GM12878 (cell line): ENCODE data around the gene PGRMC1. TPM values are rescaled to one million over a fixed set of nuclear protein-coding genes. Genes with fewer than 3 reads are reported as not detected.

Experiments
- ATAC-seq: fragments of 200-7000 bp; cut with Tn5 transposase; 3 replicates; pipeline ENCODE4 v1.9.1; 2020; ENCODE audit warnings: mild to moderate bottlenecking, moderate library complexity
- BruUV-seq: library from RNA; stranded (reverse); fragments of 400-500 nt; replicated peaks from 2 replicates; lab custom pipeline; 2021; lab: Mats Ljungman, UMichigan
- CTCF ChIA-PET: fragments of 300-600 bp; sonication (Branson Sonifier 250); formaldehyde crosslinking; extraction: SDS; loops from one replicate; lab custom pipeline; 2021; ENCODE audit warnings: inconsistent platforms; lab: Yijun Ruan, JAX
- POLR2A ChIA-PET: fragments of 350-600 bp; formaldehyde crosslinking; extraction: SDS; loops from one replicate; lab custom pipeline; 2021; ENCODE audit warnings: inconsistent platforms; lab: Charles Lee
- RAD21 ChIA-PET: fragments of 300-600 bp; sonication (Branson Sonifier 250); formaldehyde crosslinking; loops from one replicate; lab custom pipeline; 2023; ENCODE audit warnings: antibody characterized with exemption; ENCODE audit not compliant: unreplicated experiment; lab: Charles Lee
- SMC1A ChIA-PET: fragments of 300-600 bp; sonication (Branson Sonifier 250); formaldehyde crosslinking; loops from one replicate; lab custom pipeline; 2023; ENCODE audit not compliant: unreplicated experiment, uncharacterized antibody; lab: Charles Lee
- DNase-seq: peaks from one replicate; pipeline ENCODE4 v3.0.0-alpha.2; 2011; ENCODE audit warnings: low read depth, low spot score
- FAIRE-seq: peaks from 3 replicates; lab custom pipeline; 2011; peaks lifted over from hg19 to GRCh38; lab: Jason Lieb, UNC
- H2AFZ ChIP-seq: 2 replicates; pipeline ENCODE4 v1.6.0; 2011; ENCODE audit warnings: low read depth, low read length, control low read depth; ENCODE audit not compliant: control insufficient read depth
- H3K27ac ChIP-seq: 2 replicates; pipeline ENCODE4 v1.5.1; 2011; ENCODE audit warnings: control low read depth; ENCODE audit not compliant: control insufficient read depth, insufficient read depth
- H3K27me3 ChIP-seq, 2 experiments: replicated peaks in 1 of 2; 2 replicates each; pipeline versions ENCODE4 v1.6.0 to v1.6.1; 2011; ENCODE audit warnings: low read length in 1 of 2; ENCODE audit not compliant: control insufficient read depth in 2 of 2, insufficient read depth in 2 of 2
- H3K36me3 ChIP-seq, 2 experiments: 2 replicates each; pipeline ENCODE4 v1.5.1; 2011; ENCODE audit warnings: low read length in 1 of 2; ENCODE audit not compliant: control insufficient read depth in 2 of 2, insufficient read depth in 2 of 2
- H3K4me1 ChIP-seq: 2 replicates; pipeline ENCODE4 v1.6.1; 2011; ENCODE audit warnings: mild to moderate bottlenecking, low read length, moderate library complexity, mixed read lengths; ENCODE audit not compliant: control insufficient read depth, insufficient read depth
- H3K4me2 ChIP-seq: 2 replicates; pipeline ENCODE4 v1.6.0; 2011; ENCODE audit warnings: control low read depth; ENCODE audit not compliant: control insufficient read depth, insufficient read depth
- H3K4me3 ChIP-seq: fragments of 200-600 bp; sonication (generic); 2 replicates; pipeline ENCODE4 v1.5.1; 2016
- H3K79me2 ChIP-seq: 2 replicates; pipeline ENCODE4 v1.6.0; 2011; ENCODE audit warnings: low read length; ENCODE audit not compliant: control insufficient read depth, insufficient read depth
- H3K9ac ChIP-seq: 2 replicates; pipeline ENCODE4 v1.8.0; 2011; ENCODE audit warnings: low read length, control low read depth, mixed read lengths; ENCODE audit not compliant: control insufficient read depth, insufficient read depth
- H3K9me3 ChIP-seq: replicated peaks from 3 replicates; pipeline ENCODE4 v1.5.1; 2011; ENCODE audit warnings: mild to moderate bottlenecking, low read length; ENCODE audit not compliant: control insufficient read depth, insufficient read depth
- H4K20me1 ChIP-seq: 2 replicates; pipeline ENCODE4 v1.6.0; 2011; ENCODE audit not compliant: control insufficient read depth, insufficient read depth
- CEBPZ ChIP-seq: fragments of 150-350 bp; IDR thresholded peaks from 2 replicates; pipeline ENCODE4 v1.6.1; 2016; ENCODE audit warnings: low read depth, low read length
- E2F4 ChIP-seq: IDR thresholded peaks from 2 replicates; pipeline ENCODE4 v1.6.1; 2012; ENCODE audit warnings: low read depth, low read length, improper control_type of control experiment
- E4F1 ChIP-seq: fragments of 450-650 bp; IDR thresholded peaks from 2 replicates; pipeline ENCODE4 v1.6.1; 2018; ENCODE audit warnings: borderline replicate concordance, mild to moderate bottlenecking; ENCODE audit not compliant: partially characterized antibody
- FOXK2 ChIP-seq: fragments of 450-650 bp; IDR thresholded peaks from 2 replicates; pipeline ENCODE4 v1.6.1; 2017; ENCODE audit warnings: mild to moderate bottlenecking, moderate library complexity
- FOXM1 ChIP-seq: IDR thresholded peaks from 2 replicates; pipeline ENCODE4 v1.6.1; 2012; ENCODE audit warnings: low read depth, mild to moderate bottlenecking, inconsistent platforms, low read length, moderate library complexity
- IRF3 ChIP-seq: fragments of 450-650 bp; IDR thresholded peaks from 2 replicates; pipeline ENCODE4 v1.6.1; 2014; ENCODE audit warnings: mild to moderate bottlenecking
- IRF4 ChIP-seq: IDR thresholded peaks from 2 replicates; pipeline ENCODE4 v1.6.1; 2011; ENCODE audit warnings: low read depth, low read length
- JUND ChIP-seq: IDR thresholded peaks from 2 replicates; pipeline ENCODE4 v1.6.1; 2012; ENCODE audit warnings: low read depth, mild to moderate bottlenecking, low read length, improper control_type of control experiment, moderate library complexity
- MYB ChIP-seq: fragments of 150-350 bp; IDR thresholded peaks from 2 replicates; pipeline ENCODE4 v1.6.1; 2014; ENCODE audit warnings: mild to moderate bottlenecking, low read depth, low read length, borderline replicate concordance
- RELB ChIP-seq: fragments of 450-650 bp; IDR thresholded peaks from 2 replicates; pipeline ENCODE4 v1.6.1; 2017; ENCODE audit warnings: low read depth, mild to moderate bottlenecking, moderate library complexity
- RFX5 ChIP-seq: IDR thresholded peaks from 2 replicates; pipeline ENCODE4 v1.6.1; 2011; ENCODE audit warnings: low read depth, low read length, improper control_type of control experiment
- SRF ChIP-seq, 2 experiments: IDR thresholded peaks; 2 replicates each; pipeline ENCODE4 v1.6.1; 2011; ENCODE audit warnings: low read depth in 2 of 2, low read length in 2 of 2, mild to moderate bottlenecking in 1 of 2, moderate library complexity in 1 of 2
- TAF1 ChIP-seq: IDR thresholded peaks from 2 replicates; pipeline ENCODE4 v1.6.1; 2011; ENCODE audit warnings: mild to moderate bottlenecking, low read depth, low read length, borderline replicate concordance
- WGBS: methylation state at CpG from one replicate; pipeline ENCODE4 v1.1.6; 2016; ENCODE audit warnings: low lambda C conversion rate; ENCODE audit not compliant: insufficient replicate concordance, insufficient coverage; ENCODE audit errors: missing lambda C conversion rate; 5-methylcytosine and 5-hydroxymethylcytosine counted together
- in situ Hi-C: fragments of 300-500 bp; cut with MboI; formaldehyde crosslinking; loops from 9 replicates; pipeline ENCODE4 v1.14.3; 2018; ENCODE audit warnings: mixed read lengths
- intact Hi-C: fragments of 100-400 bp; cut with micrococcal nuclease; formaldehyde crosslinking; loops from one replicate; pipeline ENCODE4 v1.14.2; 2022; ENCODE audit not compliant: unreplicated experiment
- polyA plus RNA-seq, 11 experiments: library from polyadenylated mRNA; depleted of rRNA in 4 of 11; unstranded in 6 of 11; stranded (reverse) in 5 of 11; fragments of >200 nt; fragmentation: Nextera tagmentation in 4 of 11; fragmentation: Illumina TruSeq in 1 of 11; extraction: Ambion mirVana in 4 of 11; extraction: Trizol in 1 of 11; gene quantifications; 1 replicate in 1 of 11; 2 replicates in 10 of 11; pipeline versions ENCODE4 v1.2.1 to v1.2.3, GENCODE V29; 2011 to 2016; ENCODE audit warnings: inconsistent platforms in 2 of 11, missing spikeins in 2 of 11, low read depth in 1 of 11
- total RNA-seq, 4 experiments: library from RNA; depleted of rRNA in 3 of 4; stranded (reverse); fragments of >200 nt in 3 of 4; fragmentation: Illumina TruSeq in 1 of 4; extraction: Trizol in 1 of 4; gene quantifications; 2 replicates each; pipeline versions ENCODE4 v1.2.1 to v1.2.3, GENCODE V29; 2013 to 2021

The PGRMC1 gene
- total and polyA plus RNA-seq, 10 of the 15 experiments (the other 5 are each of a cell fraction or from before 2014, with no cell fraction given) = 13.6 to 60.9 (median 43.3) TPM

GRCh38 chrX:119228512-119229252, 7.4 kb upstream of the PGRMC1 start:
- Histone ChIP-seq H3K36me3 (no peaks in the 10 kb centered on the region), H3K27me3 (peaks cover 0 to 4% of the 10 kb centered on the region in 2 experiments; a peak in 2 of 4 replicates), H3K9me3 (no peaks in the 10 kb centered on the region), H3K9ac (no peak overlapping the region), H3K4me3 (no peak overlapping the region), H3K27ac (no peak overlapping the region), H4K20me1 (no peaks in the 10 kb centered on the region), H2AFZ (no peak overlapping the region), H3K4me1 (no peaks in the 10 kb centered on the region), H3K4me2 (no peak overlapping the region), H3K79me2 (no peaks in the 10 kb centered on the region)
- intact Hi-C loops (no loop called here), in situ Hi-C loops (no loop called here)
- WGBS = 18% methylated on average over 6 of the region's 6 CpGs
- ChIA-PET CTCF (interaction anchor here (1.0 kb wide), 1 partner anchor 35 kb away, joined by 3 read pairs; no protein-coding TSS in a partner anchor), RAD21 (no interaction called here), SMC1A (interaction anchor here (0.9 to 1.6 kb wide), 2 partner anchors 9 to 13 kb away, joined by 3 to 5 read pairs; no protein-coding TSS in a partner anchor), POLR2A (interaction anchor here (0.6 kb wide), 1 partner anchor 712 kb away, joined by 6 read pairs; no protein-coding TSS in a partner anchor)
- no TSS peak for BruUV-seq
- DNase-seq = no peak
- no peak for FAIRE-seq
- no peak for ATAC-seq
- TF ChIP-seq RFX5 = no peak
- TF ChIP-seq FOXM1 = no peak
- no peak for TF ChIP-seq MYB
- no peak for TF ChIP-seq JUND
- TF ChIP-seq IRF4 = no peak
- TF ChIP-seq SRF (IDR thresholded peaks at IDR 0.05; ENCODE audit: low read depth in 2 of 2, low read length in 2 of 2) = no peak
- TF ChIP-seq CEBPZ = no peak
- TF ChIP-seq E4F1 = no peak
- TF ChIP-seq RELB = no peak
- no peak for TF ChIP-seq FOXK2
- TF ChIP-seq E2F4 = no peak
- TF ChIP-seq TAF1 = no peak
- TF ChIP-seq IRF3 = no peak
